Smooth muscle cell (in vitro differentiated cells): ENCODE data around the gene MAPK6. TPM values are rescaled to one million over a fixed set of nuclear protein-coding genes. Genes with fewer than 3 reads are reported as not detected.

Experiments used
- DNase-seq: peaks from one replicate; lab custom pipeline; 2025; ENCODE audit not compliant: unreplicated experiment; lab: John Stamatoyannopoulos, UW
- H2AFZ ChIP-seq: fragments of 200-600 bp; sonication (generic); 2 replicates; pipeline ENCODE4 v1.6.0; 2016; ENCODE audit warnings: antibody characterized with exemption, low read depth, mild to moderate bottlenecking
- H3F3A ChIP-seq: fragments of 200-600 bp; sonication (generic); 2 replicates; pipeline ENCODE4 v1.6.0; 2017; ENCODE audit warnings: antibody characterized with exemption, low read depth
- H3K27ac ChIP-seq: fragments of 200-600 bp; sonication (generic); 2 replicates; pipeline ENCODE4 v1.5.1; 2016; ENCODE audit warnings: low read depth, mild to moderate bottlenecking
- H3K27me3 ChIP-seq: fragments of 200-600 bp; sonication (generic); 2 replicates; pipeline ENCODE4 v1.6.1; 2016; ENCODE audit warnings: low read depth, mild to moderate bottlenecking
- H3K36me3 ChIP-seq: fragments of 200-600 bp; sonication (generic); 2 replicates; pipeline ENCODE4 v1.5.1; 2016; ENCODE audit warnings: low read depth
- H3K4me1 ChIP-seq: fragments of 200-600 bp; sonication (generic); 2 replicates; pipeline ENCODE4 v1.5.1; 2016; ENCODE audit warnings: low read depth
- H3K4me2 ChIP-seq: fragments of 200-600 bp; sonication (generic); 2 replicates; pipeline ENCODE4 v1.6.0; 2016; ENCODE audit warnings: mild to moderate bottlenecking
- H3K4me3 ChIP-seq: fragments of 200-600 bp; sonication (generic); 2 replicates; pipeline ENCODE4 v1.5.1; 2016; ENCODE audit warnings: mild to moderate bottlenecking
- H3K79me2 ChIP-seq: fragments of 200-600 bp; sonication (generic); 2 replicates; pipeline ENCODE4 v1.6.0; 2016; ENCODE audit warnings: low read depth, mild to moderate bottlenecking
- H3K9ac ChIP-seq: fragments of 200-600 bp; sonication (generic); 2 replicates; pipeline ENCODE4 v1.6.0; 2016; ENCODE audit warnings: low read depth
- H3K9me3 ChIP-seq: fragments of 200-600 bp; sonication (generic); replicated peaks from 2 replicates; pipeline ENCODE4 v1.5.1; 2016; ENCODE audit warnings: low read depth
- H4K20me1 ChIP-seq: fragments of 200-600 bp; sonication (generic); 2 replicates; pipeline ENCODE4 v1.6.0; 2016; ENCODE audit warnings: low read depth
- CTCF ChIP-seq: fragments of 200-600 bp; sonication (generic); IDR thresholded peaks from 2 replicates; pipeline ENCODE4 v1.5.1; 2017; ENCODE audit warnings: borderline replicate concordance, mild to moderate bottlenecking, antibody characterized with exemption; ENCODE audit not compliant: insufficient read depth, poor library complexity, severe bottlenecking
- WGBS: methylation state at CpG from one replicate; pipeline ENCODE4 v1.1.7; 2016; ENCODE audit warnings: low lambda C conversion rate; 5-methylcytosine and 5-hydroxymethylcytosine counted together
- polyA plus RNA-seq: library from polyadenylated mRNA; unstranded; fragments of >200 nt; fragmentation: Nextera tagmentation; extraction: Ambion mirVana; gene quantifications from 2 replicates; pipeline ENCODE4 v1.2.1, GENCODE V29; 2016
- total RNA-seq: library from RNA; depleted of rRNA; stranded (reverse); fragments of >200 nt; gene quantifications from 2 replicates; pipeline ENCODE4 v1.2.3, GENCODE V29; 2014

The MAPK6 gene
- total and polyA plus RNA-seq, 2 experiments from 2014 or later: 38.6 to 107 TPM

- Histone ChIP-seq H4K20me1 (no peaks in the 10 kb centered on the region), H3K36me3 (no peaks in the 10 kb centered on the region), H3K27ac (no peak overlapping the region), H3K4me3 (no peak overlapping the region), H3K27me3 (peaks cover 43% of the 10 kb centered on the region), H3K4me1 (no peaks in the 10 kb centered on the region), H2AFZ (no peak overlapping the region), H3K79me2 (no peaks in the 10 kb centered on the region), H3K9me3 (no peaks in the 10 kb centered on the region), H3F3A (no peaks in the 10 kb centered on the region), H3K9ac (no peak overlapping the region), H3K4me2 (no peak overlapping the region)
- no peak for DNase-seq
- TF ChIP-seq CTCF: no peak
- WGBS: 90% methylated on average over 3 of the region's 3 CpGs
These were observed 94.2 kb downstream of the MAPK6 start for GRCh38 chr15:52113235-52113634.

GRCh38 chr15:52113708-52114107, 94.7 kb downstream of the MAPK6 start:
- DNase-seq: no peak
- Histone ChIP-seq H3K9me3 (no peaks in the 10 kb centered on the region), H3K79me2 (no peaks in the 10 kb centered on the region), H3K27ac (no peak overlapping the region), H3K4me3 (no peak overlapping the region), H3K4me1 (no peaks in the 10 kb centered on the region), H3K4me2 (no peak overlapping the region), H4K20me1 (no peaks in the 10 kb centered on the region), H3K9ac (no peak overlapping the region), H2AFZ (no peak overlapping the region), H3F3A (no peaks in the 10 kb centered on the region), H3K36me3 (no peaks in the 10 kb centered on the region), H3K27me3 (peaks cover 43% of the 10 kb centered on the region)
- TF ChIP-seq CTCF: no peak

- WGBS: 92% methylated on average over 5 of the region's 5 CpGs
- no peaks in the 10 kb centered on the region for H3F3A ChIP-seq
- TF ChIP-seq CTCF: no peak
These were observed 95.4 kb downstream of the MAPK6 start for GRCh38 chr15:52114261-52115055.

More at GRCh38 chr15:52114261-52115055, 95.4 kb downstream of the MAPK6 start:
- peaks cover 43% of the 10 kb centered on the region for H3K27me3 ChIP-seq
- no peaks in the 10 kb centered on the region for H3K36me3 ChIP-seq
- H3K4me3 ChIP-seq: no peak overlapping the region
- no peaks in the 10 kb centered on the region for H4K20me1 ChIP-seq
- no peak overlapping the region for H3K4me2 ChIP-seq
- no peak overlapping the region for H3K27ac ChIP-seq
- no peaks in the 10 kb centered on the region for H3K4me1 ChIP-seq
- no peak for DNase-seq
- no peaks in the 10 kb centered on the region for H3K79me2 ChIP-seq
- H2AFZ ChIP-seq: no peak overlapping the region
- no peaks in the 10 kb centered on the region for H3K9me3 ChIP-seq
- H3K9ac ChIP-seq: no peak overlapping the region
